Inflammatory macrophage treated with lipopolysaccharide for 1 hour (primary cell): ENCODE data around the gene CAPN6.

Source experiments
- DNase-seq, 2 donors: peaks; one replicate each; pipeline ENCODE4 v3.0.0-alpha.2; 2020 to 2022

CAPN6 gene

GRCh38 chrX:111199505-111199904 is 70.8 kb downstream of the CAPN6 start:
- no peak for DNase-seq
